Fibroblast of mammary gland (primary cell): Measurements from ENCODE around the gene RBM8A.

Experiments
- DNase-seq: peaks from one replicate; pipeline ENCODE4 v3.0.0-alpha.2; 2010; ENCODE audit warnings: low read depth
- H3K4me3 ChIP-seq: 2 replicates; pipeline ENCODE4 v1.5.1; 2011; ENCODE audit warnings: low read depth, mild to moderate bottlenecking, low read length, moderate library complexity; ENCODE audit not compliant: control insufficient read depth
- TF ChIP-seq, protein P1 (sequence below): conservative IDR thresholded peaks from 2 replicates; pipeline ENCODE4 v1.5.1; 2011; ENCODE audit warnings: low read depth, low read length, inconsistent platforms; ENCODE audit not compliant: control insufficient read depth, insufficient read depth

RBM8A gene

DNA sequence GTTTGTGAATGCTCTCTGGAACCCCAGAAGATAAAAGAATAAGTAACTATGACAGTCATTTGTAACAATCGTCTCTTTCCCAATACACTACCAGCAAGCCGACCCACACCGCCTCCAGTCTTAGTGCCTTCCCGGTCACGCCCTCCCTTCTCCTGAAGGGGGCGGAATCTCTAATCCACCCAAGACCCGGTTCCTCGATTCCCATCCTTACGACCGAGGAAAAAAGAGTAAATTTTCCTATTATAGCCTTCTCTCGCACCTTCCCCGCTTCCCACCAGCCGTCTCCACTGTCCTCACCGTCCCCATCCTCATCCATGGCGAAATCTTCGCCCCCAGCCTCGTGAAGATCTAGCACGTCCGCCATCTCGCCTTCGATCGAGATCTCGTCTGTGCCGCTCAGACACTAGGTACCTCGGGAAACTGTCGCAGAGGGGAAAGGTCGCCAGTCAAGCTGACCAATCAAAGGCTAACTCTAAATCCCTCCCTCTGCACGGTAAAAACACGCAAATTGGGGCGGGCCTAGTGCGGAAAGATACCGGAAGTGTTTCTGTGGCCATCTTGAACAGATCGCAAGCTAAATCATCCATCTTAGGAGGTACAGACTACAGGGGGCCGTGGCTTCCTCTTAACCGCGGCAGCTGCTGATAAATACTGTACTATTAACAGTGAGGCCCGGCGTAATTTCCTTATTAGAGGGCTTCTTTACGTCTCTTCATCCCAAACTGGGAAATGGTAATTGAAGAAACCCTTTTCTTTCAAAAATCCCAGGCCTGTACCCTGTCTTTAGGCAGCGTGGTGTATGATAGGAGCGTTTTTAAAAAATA is at the start of gene RBM8A:
Gene RBM8A, minus strand, starts transcription at position 422 of the 824 bp plus-strand sequence. Its CDS starts 58 bp downstream, at position 364.
- TF ChIP-seq, protein P1, sequence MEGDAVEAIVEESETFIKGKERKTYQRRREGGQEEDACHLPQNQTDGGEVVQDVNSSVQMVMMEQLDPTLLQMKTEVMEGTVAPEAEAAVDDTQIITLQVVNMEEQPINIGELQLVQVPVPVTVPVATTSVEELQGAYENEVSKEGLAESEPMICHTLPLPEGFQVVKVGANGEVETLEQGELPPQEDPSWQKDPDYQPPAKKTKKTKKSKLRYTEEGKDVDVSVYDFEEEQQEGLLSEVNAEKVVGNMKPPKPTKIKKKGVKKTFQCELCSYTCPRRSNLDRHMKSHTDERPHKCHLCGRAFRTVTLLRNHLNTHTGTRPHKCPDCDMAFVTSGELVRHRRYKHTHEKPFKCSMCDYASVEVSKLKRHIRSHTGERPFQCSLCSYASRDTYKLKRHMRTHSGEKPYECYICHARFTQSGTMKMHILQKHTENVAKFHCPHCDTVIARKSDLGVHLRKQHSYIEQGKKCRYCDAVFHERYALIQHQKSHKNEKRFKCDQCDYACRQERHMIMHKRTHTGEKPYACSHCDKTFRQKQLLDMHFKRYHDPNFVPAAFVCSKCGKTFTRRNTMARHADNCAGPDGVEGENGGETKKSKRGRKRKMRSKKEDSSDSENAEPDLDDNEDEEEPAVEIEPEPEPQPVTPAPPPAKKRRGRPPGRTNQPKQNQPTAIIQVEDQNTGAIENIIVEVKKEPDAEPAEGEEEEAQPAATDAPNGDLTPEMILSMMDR: peak; percentile 51
- DNase-seq: peak; percentile 99
- H3K4me3 ChIP-seq: peak within 1 kb of the TSS; percentile 82

DNA sequence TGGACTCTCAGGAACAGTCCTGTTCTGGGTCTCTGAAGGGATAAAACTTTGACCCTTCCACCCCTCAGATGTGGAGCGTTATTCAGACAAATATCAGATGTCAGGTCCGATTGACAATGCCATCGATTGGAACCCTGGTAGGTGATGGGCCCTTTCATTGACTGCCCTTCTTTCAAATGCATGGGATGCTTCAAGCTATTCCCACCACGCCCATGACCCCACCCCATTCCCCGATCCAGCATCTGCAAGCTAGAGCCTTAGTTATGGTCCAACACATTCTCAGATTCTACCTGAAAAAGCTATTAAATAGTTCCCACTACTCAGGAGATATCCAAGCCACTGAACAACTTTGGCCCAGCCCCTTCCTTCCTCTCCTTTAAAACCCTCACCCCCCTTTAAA is 49.7 kb upstream of the RBM8A start:
- H3K4me3 ChIP-seq: no peak overlapping the region
- DNase-seq: no peak
- TF ChIP-seq, protein P1: no peak

- TF ChIP-seq, protein P1: no peak
- no peak for DNase-seq
- H3K4me3 ChIP-seq: no peak overlapping the region
Observed at GRCh38 chr1:145975216-145975615, 47.9 kb upstream of the RBM8A start.

DNA sequence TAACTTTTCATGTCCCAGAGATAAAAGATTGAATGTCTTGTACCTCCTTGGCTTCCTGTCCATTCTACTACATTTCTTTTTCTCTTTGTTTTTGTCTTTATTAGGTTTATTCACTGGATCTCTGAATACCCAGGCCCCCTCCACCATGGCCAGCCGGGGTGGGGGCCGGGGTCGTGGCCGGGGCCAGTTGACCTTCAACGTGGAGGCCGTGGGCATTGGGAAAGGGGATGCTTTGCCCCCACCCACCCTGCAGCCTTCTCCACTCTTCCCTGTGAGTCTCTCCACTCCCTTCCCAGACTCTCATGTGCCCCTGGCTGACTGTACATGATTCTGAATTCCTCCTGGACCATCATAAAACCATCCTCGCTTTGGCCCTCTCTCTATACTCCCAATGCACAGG is 47.4 kb upstream of the RBM8A start:
- DNase-seq: no peak
- H3K4me3 ChIP-seq: no peak overlapping the region
- TF ChIP-seq, protein P1: no peak

GRCh38 chr1:145972580-145972979 is 45.3 kb upstream of the RBM8A start:
- no peak overlapping the region for H3K4me3 ChIP-seq
- no peak for DNase-seq
- TF ChIP-seq, protein P1: no peak

GRCh38 chr1:145967288-145967687 is 40.0 kb upstream of the RBM8A start:
- no peak for DNase-seq
- no peak overlapping the region for H3K4me3 ChIP-seq
- TF ChIP-seq, protein P1: no peak

DNA sequence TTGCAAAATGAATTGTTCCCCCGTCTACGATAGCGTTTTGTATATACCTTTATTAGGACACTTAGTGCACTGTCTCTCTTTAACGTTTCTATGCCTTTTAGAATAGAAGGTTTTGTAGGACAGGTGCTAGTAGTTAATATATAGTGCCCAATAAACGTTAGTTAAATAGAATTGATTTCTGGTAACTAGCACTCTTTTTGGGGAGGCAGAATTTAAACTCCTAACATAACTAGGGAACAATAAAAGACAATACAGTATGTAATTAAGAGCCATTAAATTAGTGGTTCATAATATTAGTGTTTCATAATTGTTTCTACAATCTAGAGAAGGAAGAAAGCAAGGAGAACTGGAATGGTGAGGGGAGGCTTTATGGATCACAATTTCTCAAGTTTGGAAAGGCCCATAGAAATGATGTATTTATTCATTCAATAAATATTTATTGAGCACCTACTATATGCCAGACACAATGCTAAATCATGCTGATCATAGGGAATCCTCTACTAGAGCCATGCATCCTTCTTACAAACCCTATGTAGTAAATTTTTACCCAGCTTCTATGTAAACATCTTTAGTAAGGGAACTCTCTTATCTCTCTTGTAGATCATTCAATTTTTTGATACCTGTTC is 37.9 kb upstream of the RBM8A start:
- TF ChIP-seq, protein P1: no peak
- DNase-seq: no peak
- H3K4me3 ChIP-seq: peak overlapping the region; percentile 90
